Activated gamma-delta T cell treated with Interleukin-2 at 50 U/mL for 16 hours (primary cell): ENCODE results near the gene CCDC85B.
"Not testable (repeated sequence)": the region's sequence is repeated elsewhere in the genome, so short reads cannot be mapped to it uniquely, and the experiment has no call there.

Experiments used
- DNase-seq: peaks from one replicate; pipeline ENCODE4 v3.0.0-alpha.2; 2020

CCDC85B gene

GRCh38 chr11:65890324-65891218 is at the start of gene CCDC85B:
Gene CCDC85B, plus strand, starts transcription at chr11:65890673. Its CDS starts 111 bp downstream, at chr11:65890784.
- DNase-seq, result peak; percentile 99

- no peak for DNase-seq
Measured at GRCh38 chr11:65842144-65842543, 48.3 kb upstream of the CCDC85B start.

GRCh38 chr11:65843811-65844210 is 46.7 kb upstream of the CCDC85B start:
- DNase-seq, result no peak

- DNase-seq, result no peak
Measured at GRCh38 chr11:65844231-65844872, 46.1 kb upstream of the CCDC85B start.

GRCh38 chr11:65847746-65848145 is 42.7 kb upstream of the CCDC85B start:
- DNase-seq, result no peak

GRCh38 chr11:65848693-65849092 is 41.8 kb upstream of the CCDC85B start:
- not testable (repeated sequence) for DNase-seq

GRCh38 chr11:65849366-65849765 is 41.1 kb upstream of the CCDC85B start:
- no peak for DNase-seq

GRCh38 chr11:65849771-65850216 is 40.7 kb upstream of the CCDC85B start:
- DNase-seq, result no peak

- no peak for DNase-seq
Measured at GRCh38 chr11:65850217-65851082, 40.0 kb upstream of the CCDC85B start.

GRCh38 chr11:65851083-65851579 is 39.3 kb upstream of the CCDC85B start:
- no peak for DNase-seq

- DNase-seq, result no peak
Measured at GRCh38 chr11:65851811-65852507, 38.5 kb upstream of the CCDC85B start.

GRCh38 chr11:65852508-65853245 is 37.8 kb upstream of the CCDC85B start:
- DNase-seq, result no peak

GRCh38 chr11:65853246-65853979 is 37.1 kb upstream of the CCDC85B start:
- DNase-seq, result no peak

GRCh38 chr11:65854161-65854592 is 36.3 kb upstream of the CCDC85B start:
- DNase-seq, result no peak

GRCh38 chr11:65854852-65855837 is 35.3 kb upstream of the CCDC85B start:
- no peak for DNase-seq

- no peak for DNase-seq
Measured at GRCh38 chr11:65855927-65856363, 34.5 kb upstream of the CCDC85B start.

- peak; percentile 86 for DNase-seq
Measured at GRCh38 chr11:65856689-65857499, 33.6 kb upstream of the CCDC85B start.

GRCh38 chr11:65857500-65857852 is 33.0 kb upstream of the CCDC85B start:
- peak; percentile 70 for DNase-seq
